Activated naive CD4-positive, alpha-beta T cell treated with anti-CD3 and anti-CD28 coated beads, Interleukin-2, amount 50 U/mL, for 16 hours (primary cell): ENCODE results near the gene MLLT10.
"Not testable (repeated sequence)": the region's sequence is repeated elsewhere in the genome, so short reads cannot be mapped to it uniquely, and the experiment has no call there.

ENCODE experiments used
- DNase-seq: peaks from one replicate; pipeline ENCODE4 v3.0.0-alpha.2; 2020

Gene MLLT10

DNA sequence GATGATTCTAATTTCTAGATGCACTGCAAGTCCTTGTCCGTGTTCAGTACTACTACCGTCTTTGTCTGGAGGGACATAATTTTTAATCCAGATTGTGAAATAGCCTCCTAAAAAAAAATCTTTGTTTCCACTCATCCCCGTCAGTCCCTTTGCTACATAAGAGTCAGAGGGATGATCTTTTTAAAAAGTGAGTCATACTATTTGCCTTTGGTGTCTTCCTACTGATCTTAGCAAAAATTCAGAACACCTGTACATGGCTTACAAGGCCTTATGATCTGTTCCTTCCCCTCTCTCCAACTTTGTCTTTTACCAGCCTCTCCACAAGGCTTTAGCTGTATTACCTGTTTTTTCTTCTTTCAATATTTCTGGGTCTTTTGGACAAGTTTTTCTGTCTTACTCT is 173.5 kb downstream of the MLLT10 start:
- DNase-seq = no peak

DNA sequence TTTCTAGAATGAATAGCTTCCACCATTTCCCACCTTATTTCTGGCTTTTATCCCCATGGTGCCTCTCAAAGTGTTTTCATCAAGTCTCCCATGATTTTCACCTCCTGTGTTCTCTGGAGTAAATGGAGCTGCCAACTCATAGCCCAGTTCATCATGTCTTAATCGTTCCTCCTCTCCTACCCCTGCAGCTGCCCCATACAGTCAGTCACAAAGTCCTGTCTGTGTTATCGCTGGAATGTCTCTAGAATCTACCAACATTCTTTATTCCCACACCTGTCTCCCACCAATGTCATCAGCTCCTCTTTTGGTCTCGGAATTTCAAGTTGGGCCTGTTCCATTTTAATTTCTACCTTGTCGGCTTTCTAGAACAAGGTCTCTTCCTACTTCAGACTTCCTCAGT is 178.9 kb downstream of the MLLT10 start:
- DNase-seq = no peak

DNA sequence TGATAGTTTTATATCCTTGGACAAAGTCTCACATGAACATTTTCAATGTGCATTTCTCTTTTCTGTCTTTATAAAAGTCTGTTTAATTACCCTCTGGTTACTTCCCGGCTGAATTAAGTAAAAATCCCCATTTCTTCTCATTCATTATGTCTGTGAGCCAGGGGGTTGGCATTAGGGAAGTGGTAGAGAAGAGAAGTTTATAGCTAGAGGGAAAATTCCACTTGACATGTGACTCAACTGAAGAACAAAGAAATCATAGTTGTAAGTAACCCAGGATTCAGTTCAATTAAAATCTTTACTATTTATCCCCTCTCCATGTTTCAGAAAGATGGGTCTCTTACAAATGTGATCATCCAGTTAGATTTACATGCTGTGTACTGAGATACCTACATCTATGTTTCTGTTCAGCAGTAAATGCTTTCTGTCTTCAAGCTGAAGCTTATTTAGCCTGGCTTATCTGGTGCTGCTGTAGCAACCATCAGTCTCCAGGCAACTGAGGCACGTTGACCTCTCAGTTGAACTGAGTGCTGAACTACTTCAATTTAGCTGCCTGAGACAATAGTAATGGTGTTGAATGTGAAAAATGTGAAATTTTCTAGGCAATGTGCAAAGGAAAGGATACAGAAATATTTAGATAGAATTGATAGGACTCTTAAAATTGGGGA is 181.6 kb downstream of the MLLT10 start:
- DNase-seq = no peak

DNA sequence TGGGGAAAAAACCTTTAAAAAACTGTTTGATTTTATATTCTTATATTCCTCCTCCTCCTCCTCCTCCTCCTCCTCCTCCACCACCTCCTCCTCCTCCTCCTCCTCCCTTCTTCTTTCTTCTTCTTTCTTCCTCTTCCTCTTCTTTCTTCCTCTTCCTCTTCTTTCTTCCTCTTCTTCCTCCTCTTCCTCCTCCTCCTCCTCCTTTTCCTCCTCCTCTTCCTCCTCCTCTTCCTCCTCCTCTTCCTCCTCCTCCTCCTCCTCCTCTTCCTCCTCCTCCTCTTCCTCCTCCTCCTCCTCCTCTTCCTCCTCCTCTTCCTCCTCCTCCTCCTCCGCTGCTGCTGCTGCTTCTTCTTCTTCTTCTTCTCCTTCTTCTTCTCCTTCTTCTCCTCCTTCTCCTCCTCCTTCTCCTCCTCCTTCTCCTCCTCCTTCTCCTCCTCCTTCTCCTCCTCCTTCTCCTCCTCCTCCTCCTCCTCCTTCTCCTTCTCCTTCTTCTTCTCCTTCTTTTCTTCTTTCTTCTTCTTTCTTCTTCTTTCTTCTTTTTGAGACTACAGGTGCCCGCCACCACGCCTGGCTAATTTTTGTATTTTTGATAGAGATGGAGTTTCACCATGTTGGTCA is 183.5 kb downstream of the MLLT10 start:
- not testable (repeated sequence) for DNase-seq

DNA sequence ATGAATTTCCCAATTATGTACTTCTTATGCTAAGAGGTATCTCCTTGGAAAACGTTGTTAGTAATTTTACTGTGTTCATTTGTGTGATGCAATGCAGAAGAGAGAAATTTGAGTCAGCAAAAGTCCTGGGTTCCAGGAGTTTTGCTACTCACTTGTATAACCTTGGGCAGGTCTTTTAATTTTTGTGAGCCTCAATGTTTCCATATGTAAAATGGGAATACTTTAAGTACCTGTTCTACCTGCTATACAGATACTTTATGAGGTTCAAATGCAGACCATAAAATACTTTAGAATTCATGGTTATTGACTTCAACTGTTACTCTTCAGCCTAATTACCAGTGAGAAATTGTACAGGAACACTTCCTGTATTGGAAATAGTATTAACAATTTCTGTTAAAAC is 185.5 kb downstream of the MLLT10 start:
- no peak for DNase-seq

DNA sequence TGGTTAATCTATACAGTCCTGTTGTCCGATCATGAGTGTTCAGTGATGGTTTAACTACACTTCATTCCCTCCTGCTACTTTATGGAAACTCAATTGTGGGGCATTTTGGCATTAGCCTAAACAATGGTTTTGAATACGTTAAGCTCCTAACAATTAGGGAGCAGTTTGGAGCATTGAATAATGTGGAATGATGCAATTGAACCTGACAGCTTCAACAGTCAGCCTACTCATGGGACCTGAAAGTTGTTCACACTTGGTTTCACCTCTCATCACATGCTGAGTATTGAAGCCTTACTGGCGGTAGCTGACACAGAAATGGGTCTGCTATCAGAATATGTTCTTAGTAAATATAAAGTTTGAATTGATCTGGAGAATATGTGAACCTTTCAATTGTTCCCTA is 186.1 kb downstream of the MLLT10 start:
- no peak for DNase-seq

DNA sequence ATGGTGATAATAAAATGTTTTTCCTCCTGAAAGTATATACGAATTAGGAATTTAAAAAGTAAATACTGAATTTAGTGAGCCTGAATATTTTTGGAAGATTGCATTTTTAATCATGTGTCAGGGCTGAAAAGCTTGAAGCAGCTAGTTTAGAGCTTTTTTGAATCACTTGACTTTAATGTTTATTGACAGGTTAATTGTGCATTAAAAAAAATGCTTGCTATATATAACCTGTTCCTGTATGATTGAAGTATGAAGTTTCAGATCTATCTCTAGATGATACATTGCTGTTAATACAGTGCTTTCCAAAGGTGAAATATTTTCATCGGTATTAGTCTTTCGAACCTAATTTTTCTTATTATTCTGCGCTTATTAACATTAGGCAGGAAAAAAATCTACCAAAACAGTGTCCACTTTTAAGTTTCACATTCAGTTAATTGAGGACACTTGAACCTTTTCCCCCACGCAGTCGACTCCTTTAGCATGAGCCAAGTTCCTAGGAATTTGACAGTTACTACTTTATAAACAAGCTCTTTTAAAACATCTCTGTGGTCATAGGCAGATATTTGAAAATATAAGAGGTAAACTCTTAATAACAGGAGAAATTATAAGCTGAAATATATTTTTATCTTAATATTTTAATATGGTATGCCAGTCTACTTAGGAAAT is 187.1 kb downstream of the MLLT10 start:
- DNase-seq = no peak

DNA sequence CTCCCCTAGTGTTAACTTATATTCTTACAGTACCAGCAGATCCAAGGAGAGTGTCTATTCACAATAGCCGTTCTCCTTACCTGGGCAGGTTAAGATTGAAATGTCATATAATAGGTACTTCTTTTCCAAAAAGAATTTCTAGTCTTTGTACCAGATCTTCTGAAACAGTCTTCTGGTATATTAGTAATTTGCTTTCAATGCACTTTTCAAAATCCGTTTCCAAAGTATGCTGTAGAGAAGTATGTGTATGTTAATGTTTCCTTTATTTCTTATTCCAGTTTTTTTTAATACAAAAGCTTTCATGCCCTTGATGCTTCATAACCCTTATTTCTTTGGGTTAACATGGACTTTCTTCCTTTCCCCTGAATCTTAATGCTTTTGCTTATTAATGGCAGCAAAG is 188.2 kb downstream of the MLLT10 start:
- DNase-seq = no peak

DNA sequence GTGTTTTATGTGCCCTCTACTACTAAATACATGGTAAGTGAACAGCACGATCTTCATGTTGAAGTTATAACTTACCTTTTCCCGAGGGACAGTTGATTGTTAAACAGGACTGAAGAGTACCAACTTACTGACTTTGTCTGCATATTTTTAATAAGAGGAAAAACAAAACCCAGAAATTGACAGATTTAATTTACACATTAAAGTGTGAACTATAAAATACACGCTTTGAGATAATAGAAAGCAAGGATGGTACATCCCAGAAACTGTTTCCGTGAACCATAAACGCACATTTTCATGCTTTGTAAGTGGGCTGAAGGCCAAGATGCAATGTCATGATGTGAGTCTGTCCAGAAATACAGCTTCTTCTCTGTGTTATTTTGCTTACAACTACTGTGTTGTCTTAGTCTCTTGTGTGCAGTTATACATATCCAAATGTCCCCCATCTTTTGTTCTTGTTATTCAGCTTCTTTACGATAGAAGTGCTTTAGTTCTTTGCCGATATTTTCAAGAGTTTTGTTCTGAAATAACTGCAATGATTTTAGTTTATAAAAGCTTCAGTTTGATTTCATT is 190.1 kb downstream of the MLLT10 start:
- DNase-seq = no peak

DNA sequence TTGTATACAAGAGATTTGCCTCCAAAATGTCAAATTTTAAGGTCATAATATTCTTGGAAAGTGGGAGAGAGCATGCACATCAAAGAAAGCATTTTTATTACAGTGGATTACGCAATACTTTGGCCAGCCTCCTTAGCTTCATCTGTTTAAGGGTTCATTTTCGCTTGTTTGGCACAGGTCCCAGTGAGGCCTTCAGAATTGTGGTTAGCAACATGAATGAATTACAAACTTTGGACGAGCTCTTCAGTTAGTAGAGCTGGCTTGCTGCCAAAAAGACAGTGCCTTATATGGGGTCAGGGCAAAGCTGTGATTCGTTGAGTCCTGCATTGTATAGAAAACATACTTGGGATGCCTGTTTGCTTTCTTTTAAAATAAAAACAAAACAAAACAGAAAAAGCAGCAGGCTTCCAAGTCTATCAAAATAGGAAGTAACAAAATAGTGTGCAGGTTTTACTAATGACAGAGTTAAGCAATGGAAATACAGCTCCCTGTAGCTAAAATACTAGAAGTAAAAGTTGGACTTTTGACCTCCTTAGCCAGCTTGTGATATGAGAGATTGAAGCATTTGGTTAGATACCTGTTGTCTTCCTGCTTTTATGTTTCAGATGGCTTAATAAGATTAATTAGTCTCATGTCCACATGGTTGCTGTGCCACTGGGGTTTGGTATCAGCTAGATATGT is 190.8 kb downstream of the MLLT10 start:
- peak; percentile 19 for DNase-seq

DNA sequence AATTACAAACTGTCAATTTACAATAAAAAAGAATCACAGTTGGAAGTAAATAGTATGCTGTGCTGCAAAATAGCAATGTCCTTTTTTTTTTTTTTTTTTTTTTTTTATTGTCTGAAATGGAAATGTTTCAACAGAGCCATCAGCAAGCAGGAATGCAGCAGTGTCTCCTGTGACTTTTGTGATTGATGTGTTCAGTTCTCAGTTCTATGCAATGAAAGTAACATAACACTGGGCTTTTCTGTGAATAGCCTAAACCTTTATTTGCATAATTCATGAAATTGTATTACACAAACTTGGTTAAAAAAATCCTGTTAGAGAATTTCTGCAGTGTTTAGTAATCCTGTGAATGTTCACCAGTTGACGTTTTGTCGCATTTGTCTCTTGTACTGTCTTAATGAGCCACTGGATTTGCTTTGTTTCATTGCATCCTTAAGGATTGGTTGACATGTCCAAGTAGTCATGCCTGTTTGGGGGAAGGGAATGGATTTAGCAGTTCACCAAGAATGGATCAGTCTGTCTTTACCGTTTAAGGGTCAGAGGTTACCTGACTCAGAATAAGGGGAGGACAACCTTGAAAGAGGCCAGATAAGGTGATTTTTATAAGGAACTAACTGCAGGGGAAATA is 192.7 kb downstream of the MLLT10 start:
- no peak for DNase-seq

DNA sequence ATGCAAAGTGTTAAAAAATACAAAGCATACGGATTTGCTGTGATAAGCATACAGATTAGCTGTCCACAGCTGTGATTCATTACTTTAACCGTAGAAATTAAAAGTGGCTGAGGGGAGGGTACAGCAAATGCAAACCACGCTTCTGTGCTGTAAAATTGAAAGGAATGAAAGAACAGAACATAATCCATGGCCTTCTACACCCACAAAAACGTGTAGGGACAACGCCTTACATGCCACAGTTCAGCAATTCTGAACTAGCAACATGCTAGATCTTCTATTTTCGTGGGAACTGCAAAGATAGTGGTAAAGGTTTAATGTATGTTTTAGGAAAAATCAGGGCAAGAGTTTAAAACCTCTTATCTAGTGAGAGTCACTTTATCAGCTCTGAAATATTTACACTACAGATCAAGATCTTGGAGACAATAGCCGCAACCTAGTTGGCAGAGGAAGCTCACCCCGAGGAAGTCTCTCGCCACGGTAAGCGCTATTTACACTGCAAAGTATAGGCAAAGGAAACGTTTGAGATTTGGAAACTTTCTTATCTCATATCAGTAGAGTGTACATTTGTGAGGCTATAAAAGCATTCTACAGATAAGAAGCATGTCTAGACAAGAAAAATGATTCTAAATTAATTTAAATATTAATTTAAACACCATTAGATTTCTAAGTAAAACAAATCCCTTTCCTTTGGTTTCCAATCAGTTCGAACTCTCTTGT is 193.6 kb downstream of the MLLT10 start:
- no peak for DNase-seq

DNA sequence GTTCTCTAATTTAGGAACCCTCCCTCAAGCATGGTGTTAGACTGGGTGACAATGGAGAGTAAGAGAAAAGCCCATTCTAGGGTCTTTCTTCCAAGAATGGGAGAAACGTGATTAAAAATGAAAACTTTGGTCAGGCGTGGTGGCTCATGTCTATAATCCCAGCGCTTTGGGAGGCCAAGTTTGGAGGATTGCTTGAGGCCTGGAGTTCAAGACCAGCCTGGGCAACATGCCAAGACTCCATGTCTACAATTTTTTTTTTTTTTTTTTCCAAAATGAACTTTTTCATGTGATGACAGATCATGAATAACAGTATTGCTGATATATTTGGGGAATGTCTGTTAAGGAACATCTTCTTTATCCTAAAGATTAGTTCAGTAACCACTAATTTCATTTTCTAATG is 194.6 kb downstream of the MLLT10 start:
- DNase-seq = no peak

DNA sequence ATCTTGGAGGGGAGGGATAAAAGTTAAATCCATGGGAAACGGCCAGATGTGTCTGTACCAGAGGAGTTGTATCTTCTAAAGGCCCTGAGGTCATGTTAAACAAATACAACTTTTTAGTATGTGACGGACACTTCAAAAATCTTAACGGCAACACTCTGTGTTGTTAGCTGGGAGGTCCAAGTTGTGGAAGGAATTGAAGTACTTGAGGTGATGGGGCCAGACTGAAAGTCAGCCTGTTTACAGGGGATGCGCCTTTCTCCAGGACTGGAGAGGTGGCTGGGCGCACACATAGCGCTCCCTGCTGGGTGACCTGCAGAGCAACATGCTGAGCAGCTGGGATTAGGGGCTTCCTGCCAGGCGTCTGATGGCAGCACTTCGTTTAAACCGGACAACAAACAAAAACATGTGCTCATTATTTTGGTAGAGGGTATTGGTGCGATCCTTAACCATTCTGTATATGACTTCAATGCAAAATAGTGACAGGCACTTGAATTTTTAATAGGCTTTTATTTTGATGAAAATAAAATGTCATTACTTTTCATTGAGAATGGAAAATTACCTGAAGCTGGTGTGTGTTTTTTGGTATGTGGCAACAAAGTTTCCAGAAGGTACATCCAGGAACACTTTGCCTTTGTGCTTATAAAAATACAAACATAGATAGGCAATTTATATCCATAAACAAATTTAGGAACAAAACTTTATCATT is 198.2 kb downstream of the MLLT10 start:
- peak; percentile 24 for DNase-seq

DNA sequence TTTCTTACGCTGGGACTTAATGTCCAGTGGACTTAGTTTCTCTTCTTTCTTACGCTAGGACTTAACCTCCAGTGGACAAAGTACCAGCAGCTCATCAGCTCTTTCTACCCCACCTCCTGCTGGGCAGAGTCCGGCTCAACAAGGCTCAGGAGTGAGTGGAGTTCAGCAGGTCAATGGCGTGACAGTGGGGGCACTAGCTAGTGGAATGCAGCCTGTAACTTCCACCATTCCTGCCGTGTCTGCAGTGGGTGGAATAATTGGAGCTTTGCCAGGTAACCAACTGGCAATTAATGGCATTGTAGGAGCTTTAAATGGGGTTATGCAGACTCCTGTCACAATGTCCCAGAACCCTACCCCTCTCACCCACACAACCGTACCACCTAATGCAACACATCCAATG is 199.7 kb downstream of the MLLT10 start:
- no peak for DNase-seq

DNA sequence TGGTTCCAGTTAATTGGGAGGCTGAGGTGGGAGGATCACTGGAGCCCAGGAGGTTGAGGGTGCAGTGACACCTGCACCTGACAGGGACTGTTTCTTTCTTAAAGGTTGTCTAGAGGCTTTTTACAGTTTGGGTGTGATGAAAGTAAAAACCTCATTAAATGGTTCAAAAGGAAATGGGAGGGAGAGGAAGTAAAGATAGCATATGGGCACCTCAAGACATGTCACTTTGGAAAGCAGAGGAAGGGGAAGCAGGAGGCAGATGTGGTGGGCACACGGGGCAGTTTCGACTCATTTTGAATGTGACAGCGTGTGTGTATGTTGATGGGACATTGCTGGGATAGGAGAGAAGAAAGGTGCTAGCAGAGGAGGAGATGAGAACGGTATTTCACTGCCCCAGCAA is 203.1 kb downstream of the MLLT10 start:
- no peak for DNase-seq

DNA sequence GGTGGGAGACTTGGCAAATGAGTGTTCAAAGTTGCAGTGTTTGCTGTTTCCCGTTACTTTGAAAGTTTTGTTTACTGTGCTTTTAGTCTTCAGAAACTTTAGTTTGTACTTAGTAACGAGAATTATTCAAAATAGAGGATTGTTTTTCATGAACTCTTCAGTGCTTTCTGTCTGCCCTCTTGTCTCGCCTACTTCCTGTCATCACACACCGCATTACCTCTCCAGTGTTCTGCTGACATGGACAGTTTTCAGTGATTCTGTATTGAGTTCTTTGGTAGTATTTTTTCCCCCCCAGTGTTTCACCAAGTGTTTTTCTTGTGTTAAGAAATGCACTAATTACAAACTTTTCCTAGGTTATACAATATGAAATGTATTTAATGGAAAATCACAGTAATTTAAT is 207.0 kb downstream of the MLLT10 start:
- DNase-seq = no peak

DNA sequence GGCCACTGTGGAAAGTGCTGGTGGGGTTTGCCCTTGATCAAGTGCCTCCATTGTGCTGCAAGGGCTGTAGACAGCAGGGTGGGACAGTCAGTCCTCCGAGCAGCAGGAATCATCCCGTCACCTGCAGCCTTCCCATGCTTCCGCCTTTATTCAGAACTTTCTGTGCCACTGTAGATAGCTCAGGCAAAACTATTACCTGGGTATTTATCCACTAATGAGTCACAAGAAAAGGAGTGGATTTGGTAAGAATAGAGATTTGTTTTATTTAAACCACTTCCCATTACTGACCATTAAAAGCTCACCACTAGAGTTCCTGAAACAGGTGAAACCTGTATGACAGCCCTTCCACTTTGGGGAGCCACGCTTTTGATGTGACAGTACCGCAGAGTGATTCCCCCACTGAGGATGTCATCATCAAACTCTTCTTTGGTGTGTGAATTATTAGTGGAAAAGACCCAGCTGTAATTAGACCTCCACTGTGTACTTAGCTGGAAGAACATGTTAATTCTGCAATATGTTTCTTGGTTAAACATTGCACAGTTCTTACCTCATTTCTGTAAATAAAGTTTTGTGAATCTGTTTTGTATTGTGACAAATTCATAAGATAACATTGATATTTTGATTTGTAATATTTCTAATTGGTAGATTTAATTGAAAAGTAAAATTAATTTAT is 208.8 kb downstream of the MLLT10 start:
- DNase-seq = no peak

DNA sequence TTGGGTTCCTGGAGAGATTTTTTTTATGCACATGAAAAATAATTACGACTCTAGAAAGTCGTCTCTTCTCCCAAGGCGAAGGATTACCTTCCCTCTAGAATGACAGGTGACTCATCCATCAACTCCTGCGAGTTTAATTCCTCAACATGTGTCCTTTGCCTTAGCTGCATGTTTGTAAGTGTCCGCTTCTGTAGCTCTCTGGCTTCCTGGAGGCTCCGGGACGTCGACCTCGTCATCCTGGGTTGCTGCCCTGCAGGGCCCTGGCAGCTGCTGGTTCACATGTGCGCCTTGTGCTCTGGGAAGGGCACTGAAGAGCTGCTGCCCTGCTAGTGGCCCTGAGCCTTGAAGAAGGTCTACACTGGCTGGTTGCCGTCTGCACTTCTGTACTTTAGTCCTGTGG is 210.2 kb downstream of the MLLT10 start:
- no peak for DNase-seq

DNA sequence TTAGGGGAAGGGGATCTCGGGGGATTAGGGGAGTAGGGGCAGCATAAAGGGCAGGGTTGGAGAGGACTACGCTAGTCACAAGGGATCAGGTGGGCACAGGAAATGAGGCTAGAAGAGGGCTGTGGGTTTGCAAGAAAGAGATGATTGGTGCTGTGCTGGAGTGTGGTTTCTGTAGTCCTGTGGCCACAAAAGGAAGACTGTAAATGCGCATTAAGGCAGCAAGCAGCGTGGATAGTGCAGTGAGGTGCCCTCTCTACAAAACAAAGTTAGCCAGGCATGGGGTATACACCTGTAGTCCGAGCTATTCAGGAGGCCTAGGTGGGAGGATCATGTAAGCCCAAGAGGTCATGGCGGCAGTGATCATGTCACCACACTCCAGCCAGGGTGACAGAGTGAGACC is 212.1 kb downstream of the MLLT10 start:
- no peak for DNase-seq

DNA sequence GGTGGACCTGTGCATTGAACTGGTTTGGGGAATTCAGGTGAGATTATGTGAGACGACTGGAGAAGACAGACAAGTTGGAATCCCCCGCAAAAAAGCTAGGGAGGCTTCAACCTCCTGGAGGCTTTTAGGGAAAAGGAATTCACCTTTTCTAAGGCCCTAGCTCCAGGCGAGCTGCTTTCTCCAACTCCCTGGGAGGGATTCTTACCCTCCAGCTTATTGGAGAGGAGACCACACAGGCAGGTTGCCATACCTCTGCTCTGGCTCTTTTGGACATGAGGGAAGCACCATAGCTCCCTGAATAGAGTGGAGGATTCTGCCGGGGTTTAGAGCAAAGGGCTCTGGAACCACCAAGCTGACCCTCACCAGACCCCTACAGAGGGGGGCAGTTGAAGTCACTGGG is 213.8 kb downstream of the MLLT10 start:
- DNase-seq = no peak
